ENCODE measurements around the gene C19orf44. TPM values are rescaled to one million over a fixed set of nuclear protein-coding genes. Genes with fewer than 3 reads are reported as not detected.

Gene C19orf44
- total RNA-seq, 4 donors from 2014 or later = 2.7 to 7.4 (median 6.5) TPM

DNA sequence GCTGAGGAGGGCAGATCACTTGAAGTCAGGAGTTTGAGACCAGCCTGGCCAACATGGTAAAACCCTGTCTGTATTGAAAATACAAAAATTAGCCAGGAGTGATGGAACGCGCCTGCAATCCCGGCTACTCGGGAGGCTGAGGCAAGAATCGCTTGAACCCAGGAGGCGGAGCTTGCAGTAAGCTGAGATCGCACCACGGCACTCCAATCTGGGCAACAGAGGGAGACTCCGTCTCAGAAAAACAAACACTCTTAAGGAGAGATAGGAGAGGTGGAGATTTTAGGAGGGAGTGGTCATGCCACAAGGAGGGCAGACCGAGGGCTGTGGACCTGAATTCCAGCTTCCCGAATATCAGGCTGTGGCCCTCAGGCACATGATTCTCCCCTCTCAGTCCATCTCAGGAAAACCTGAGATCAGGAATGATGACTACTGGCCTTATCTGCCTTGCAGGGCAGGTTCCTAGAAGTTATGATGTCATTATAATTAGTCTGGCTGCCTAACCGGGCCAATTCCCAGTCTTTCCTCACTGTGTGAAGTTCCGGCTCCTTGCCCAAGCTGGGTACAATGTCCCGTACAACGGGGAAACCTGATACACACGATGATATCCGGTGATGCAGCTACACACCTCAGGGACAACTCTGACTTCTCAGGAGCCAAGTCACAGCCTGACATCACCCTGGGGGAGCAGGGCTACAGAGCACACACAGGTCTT is 73.6 kb downstream of the C19orf44 start:
- no peaks in the 10 kb centered on the region for H3K27me3 ChIP-seq
- no peak for TF ChIP-seq POLR2A (IDR thresholded peaks at IDR 0.05)
- no peak for TF ChIP-seq POLR2AphosphoS5 (IDR thresholded peaks at IDR 0.05)
- no peak for TF ChIP-seq EP300 (IDR thresholded peaks at IDR 0.05)
- TF ChIP-seq, protein P1, sequence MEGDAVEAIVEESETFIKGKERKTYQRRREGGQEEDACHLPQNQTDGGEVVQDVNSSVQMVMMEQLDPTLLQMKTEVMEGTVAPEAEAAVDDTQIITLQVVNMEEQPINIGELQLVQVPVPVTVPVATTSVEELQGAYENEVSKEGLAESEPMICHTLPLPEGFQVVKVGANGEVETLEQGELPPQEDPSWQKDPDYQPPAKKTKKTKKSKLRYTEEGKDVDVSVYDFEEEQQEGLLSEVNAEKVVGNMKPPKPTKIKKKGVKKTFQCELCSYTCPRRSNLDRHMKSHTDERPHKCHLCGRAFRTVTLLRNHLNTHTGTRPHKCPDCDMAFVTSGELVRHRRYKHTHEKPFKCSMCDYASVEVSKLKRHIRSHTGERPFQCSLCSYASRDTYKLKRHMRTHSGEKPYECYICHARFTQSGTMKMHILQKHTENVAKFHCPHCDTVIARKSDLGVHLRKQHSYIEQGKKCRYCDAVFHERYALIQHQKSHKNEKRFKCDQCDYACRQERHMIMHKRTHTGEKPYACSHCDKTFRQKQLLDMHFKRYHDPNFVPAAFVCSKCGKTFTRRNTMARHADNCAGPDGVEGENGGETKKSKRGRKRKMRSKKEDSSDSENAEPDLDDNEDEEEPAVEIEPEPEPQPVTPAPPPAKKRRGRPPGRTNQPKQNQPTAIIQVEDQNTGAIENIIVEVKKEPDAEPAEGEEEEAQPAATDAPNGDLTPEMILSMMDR (IDR thresholded peaks at IDR 0.05) = no peak
- WGBS = 74% methylated on average over 17 of the region's 17 CpGs
- no peak overlapping the region for H3K27ac ChIP-seq
- no peak for DNase-seq (ENCODE audit: low spot score in 2 of 2)
- H3K9me3 ChIP-seq = no peaks in the 10 kb centered on the region
- no peak overlapping the region for H3K4me3 ChIP-seq
- H3K4me1 ChIP-seq = peaks cover 47% of the 10 kb centered on the region
- peaks cover 47% of the 10 kb centered on the region for H3K36me3 ChIP-seq

Other genes starting within 250 kb of the C19orf44 start
- 10 to 100 TPM; 27.0 to 41.1 (median 36.9) TPM for gene KLF2, start 171.6 kb upstream of the C19orf44 start, total RNA-seq
- 10 to 100 TPM; 27.3 to 59.2 (median 33.4) TPM for gene EPS15L1, start 24.4 kb upstream of the C19orf44 start, total RNA-seq
- gene CALR3, start 227 bp upstream of the C19orf44 start, total RNA-seq = not detected
- 10 to 100 TPM; 13.3 to 35.6 (median 18.9) TPM for gene CHERP, start 46.0 kb downstream of the C19orf44 start, total RNA-seq
- 10 to 100 TPM; 49.8 to 64.8 (median 56.3) TPM for gene SLC35E1, start 76.0 kb downstream of the C19orf44 start, total RNA-seq
- gene MED26, start 131.8 kb downstream of the C19orf44 start, total RNA-seq = 10 to 100 TPM; 13.1 to 15.4 (median 14.6) TPM
- gene SMIM7, start 163.8 kb downstream of the C19orf44 start, total RNA-seq = 100 to 1,000 TPM in 2 of 4 donors, 10 to 100 TPM in 2; 77.3 to 121 (median 98.8) TPM
- gene TMEM38A, start 164.7 kb downstream of the C19orf44 start, total RNA-seq = 1 to 10 TPM; 2.3 to 2.8 (median 2.7) TPM
- 1 to 10 TPM in 2 of 4 donors, under 1 TPM in 2; 0.68 to 1.5 (median 1.1) TPM for gene NWD1, start 223.5 kb downstream of the C19orf44 start, total RNA-seq

Measured in suprapubic skin (tissue), 4 donors.